Measurements from ENCODE around the gene FEN1. TPM values are rescaled to one million over a fixed set of nuclear protein-coding genes. Genes with fewer than 3 reads are reported as not detected.

The FEN1 gene
- total RNA-seq, 1 donor from 2014 or later: 19.8 TPM

GRCh38 chr11:61749591-61750217 lies 43.0 kb upstream of the FEN1 start:
- Mint-ChIP-seq H3K4me1 (ENCODE audit: unreplicated experiment) (peaks cover 10% of the 10 kb centered on the region), H3K9me3 (ENCODE audit: unreplicated experiment) (no peaks in the 10 kb centered on the region), H3K4me3 (ENCODE audit: unreplicated experiment) (no peak overlapping the region), H3K27me3 (ENCODE audit: unreplicated experiment) (no peaks in the 10 kb centered on the region), H3K27ac (ENCODE audit: unreplicated experiment) (no peak overlapping the region), H3K36me3 (ENCODE audit: unreplicated experiment) (no peaks in the 10 kb centered on the region)
- no peak for TF ChIP-seq CTCF (IDR thresholded peaks at IDR 0.05)
- no peak for DNase-seq (ENCODE audit: extremely low spot score, unreplicated experiment)

GRCh38 chr11:61750631-61751273 lies 42.0 kb upstream of the FEN1 start:
- Mint-ChIP-seq H3K27me3 (ENCODE audit: unreplicated experiment) (no peaks in the 10 kb centered on the region), H3K9me3 (ENCODE audit: unreplicated experiment) (no peaks in the 10 kb centered on the region), H3K4me3 (ENCODE audit: unreplicated experiment) (no peak overlapping the region), H3K27ac (ENCODE audit: unreplicated experiment) (no peak overlapping the region), H3K36me3 (ENCODE audit: unreplicated experiment) (no peaks in the 10 kb centered on the region), H3K4me1 (ENCODE audit: unreplicated experiment) (peaks cover 11% of the 10 kb centered on the region)
- no peak for DNase-seq (ENCODE audit: extremely low spot score, unreplicated experiment)
- no peak for TF ChIP-seq CTCF (IDR thresholded peaks at IDR 0.05)

GRCh38 chr11:61751384-61751783 lies 41.3 kb upstream of the FEN1 start:
- Mint-ChIP-seq H3K4me3 (ENCODE audit: unreplicated experiment) (no peak overlapping the region), H3K36me3 (ENCODE audit: unreplicated experiment) (no peaks in the 10 kb centered on the region), H3K9me3 (ENCODE audit: unreplicated experiment) (no peaks in the 10 kb centered on the region), H3K27me3 (ENCODE audit: unreplicated experiment) (no peaks in the 10 kb centered on the region), H3K27ac (ENCODE audit: unreplicated experiment) (no peak overlapping the region), H3K4me1 (ENCODE audit: unreplicated experiment) (peaks cover 17% of the 10 kb centered on the region)
- TF ChIP-seq CTCF (IDR thresholded peaks at IDR 0.05): no peak
- no peak for DNase-seq (ENCODE audit: extremely low spot score, unreplicated experiment)

- H3K36me3 Mint-ChIP-seq (ENCODE audit: unreplicated experiment): no peaks in the 10 kb centered on the region
- no peak within 1 kb of the TSS for H3K27ac Mint-ChIP-seq (ENCODE audit: unreplicated experiment)
- H3K9me3 Mint-ChIP-seq (ENCODE audit: unreplicated experiment): no peaks in the 10 kb centered on the region
- H3K4me1 Mint-ChIP-seq (ENCODE audit: unreplicated experiment): peaks cover 23% of the 10 kb centered on the region
- peak; percentile 89 for DNase-seq (ENCODE audit: extremely low spot score, unreplicated experiment)
- H3K4me3 Mint-ChIP-seq (ENCODE audit: unreplicated experiment): peak within 1 kb of the TSS; percentile 66
- no peaks in the 10 kb centered on the region for H3K27me3 Mint-ChIP-seq (ENCODE audit: unreplicated experiment)
- peak; percentile 58 for TF ChIP-seq CTCF (IDR thresholded peaks at IDR 0.05)
Observed at GRCh38 chr11:61752117-61752924, 40.4 kb upstream of the FEN1 start, which contains the start of gene MYRF. MYRF (plus strand) TSS chr11:61752636; CDS start chr11:61752745, 109 bp downstream.
